NCI-H1048 (cell line): Measurements from ENCODE around the gene SYNJ2.
"Not testable (repeated sequence)": the region's sequence is repeated elsewhere in the genome, so short reads cannot be mapped to it uniquely, and the experiment has no call there.

Experiments used
- DNase-seq: peaks from one replicate; lab custom pipeline; 2025; lab: John Stamatoyannopoulos, UW

SYNJ2 gene

DNA sequence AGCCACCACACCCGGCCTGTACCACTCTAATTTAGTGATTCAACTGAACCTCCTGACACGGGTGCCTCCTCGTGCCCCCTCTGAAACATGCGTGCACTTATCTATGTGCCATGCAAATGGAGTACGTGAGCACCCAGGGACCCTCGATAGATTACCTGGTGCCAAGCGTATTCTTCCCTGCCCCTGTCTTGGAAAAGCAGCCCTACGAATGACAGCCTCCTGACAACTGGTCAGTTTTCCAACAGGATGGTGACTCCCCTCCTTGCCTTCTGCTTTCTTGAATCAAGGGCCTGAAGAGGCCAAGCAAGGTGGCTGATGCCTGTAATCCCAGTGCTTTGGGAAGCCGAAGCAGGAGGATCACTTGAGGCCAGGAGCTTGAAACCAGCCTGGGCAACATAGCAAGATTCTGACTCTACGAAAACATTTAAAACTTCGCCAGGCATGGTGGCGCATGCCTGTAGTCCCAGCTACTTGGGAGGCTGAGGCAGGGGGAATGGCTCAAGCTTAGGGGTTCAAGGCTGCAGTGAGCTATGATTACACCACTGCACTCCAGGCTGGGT is 25.4 kb upstream of the SYNJ2 start:
- no peak for DNase-seq

DNA sequence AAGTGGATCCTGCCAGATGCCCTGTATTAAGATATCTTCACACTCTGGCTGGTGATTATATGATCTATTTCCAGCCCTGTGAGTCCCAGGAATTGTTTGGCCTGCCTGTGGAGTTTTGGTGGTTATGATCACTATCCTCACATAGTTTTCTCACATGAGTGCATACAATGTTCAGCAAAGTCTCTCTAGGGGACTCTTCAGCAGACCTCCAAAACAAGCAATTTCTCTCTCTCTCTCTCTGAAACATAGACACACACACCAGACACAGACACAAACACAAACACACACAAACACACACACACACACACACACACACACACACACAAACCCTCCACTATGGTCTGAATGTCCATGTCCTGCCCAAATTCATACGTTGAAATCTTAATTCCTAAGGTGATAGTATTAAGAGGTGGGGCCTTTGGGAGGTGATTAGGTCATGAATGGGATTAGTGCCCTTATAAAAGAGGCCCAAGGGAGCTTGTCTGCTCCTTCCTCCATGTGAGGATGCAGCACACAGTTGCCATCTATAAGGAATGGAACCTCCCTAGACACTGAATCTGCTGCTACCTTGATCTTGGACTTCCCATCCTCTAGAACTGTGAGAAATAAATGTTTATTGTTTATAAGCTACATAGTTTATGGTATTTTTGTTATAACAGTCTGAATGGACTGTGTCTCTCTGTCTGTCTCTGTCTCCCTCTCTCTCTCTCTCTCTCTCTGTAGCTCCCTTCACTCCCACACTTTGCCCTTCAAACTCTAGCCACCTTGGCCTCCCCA is 22.0 kb upstream of the SYNJ2 start:
- no peak for DNase-seq

DNA sequence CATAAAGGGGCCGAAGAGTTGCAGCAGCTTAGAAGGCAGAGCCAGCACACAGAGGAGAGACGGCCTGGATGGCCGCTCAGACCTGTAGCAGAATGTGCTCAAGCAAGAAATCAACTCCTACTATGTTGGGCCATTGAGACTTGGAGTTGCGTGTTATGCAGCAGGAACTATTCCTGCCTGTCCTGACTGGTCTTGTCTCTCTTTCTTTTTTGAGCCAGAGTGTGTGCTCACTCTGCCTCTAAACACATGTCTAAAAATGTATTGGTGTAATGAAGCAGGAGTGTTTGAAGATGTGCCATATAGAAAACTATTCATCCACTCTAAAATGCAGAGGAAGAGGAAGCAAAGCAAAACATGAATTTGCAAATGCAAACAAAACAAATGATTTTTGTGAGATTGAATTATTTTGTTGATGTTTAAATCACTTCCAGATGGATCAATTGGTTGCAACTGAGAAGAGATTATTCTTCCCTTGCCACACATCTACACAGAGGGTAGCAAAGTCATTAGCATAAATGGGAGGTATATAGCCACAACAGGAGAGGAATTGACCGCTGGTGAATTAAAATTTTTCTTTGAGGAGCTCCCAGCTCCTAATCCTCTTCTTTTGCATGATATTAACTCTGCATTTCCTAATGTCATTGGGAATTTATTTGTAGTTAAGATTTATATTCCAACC is 20.4 kb upstream of the SYNJ2 start:
- no peak for DNase-seq

- DNase-seq: no peak
Measured at GRCh38 chr6:157961832-157962575, 19.7 kb upstream of the SYNJ2 start.

- no peak for DNase-seq
Measured at GRCh38 chr6:157962601-157963302, 18.9 kb upstream of the SYNJ2 start.

DNA sequence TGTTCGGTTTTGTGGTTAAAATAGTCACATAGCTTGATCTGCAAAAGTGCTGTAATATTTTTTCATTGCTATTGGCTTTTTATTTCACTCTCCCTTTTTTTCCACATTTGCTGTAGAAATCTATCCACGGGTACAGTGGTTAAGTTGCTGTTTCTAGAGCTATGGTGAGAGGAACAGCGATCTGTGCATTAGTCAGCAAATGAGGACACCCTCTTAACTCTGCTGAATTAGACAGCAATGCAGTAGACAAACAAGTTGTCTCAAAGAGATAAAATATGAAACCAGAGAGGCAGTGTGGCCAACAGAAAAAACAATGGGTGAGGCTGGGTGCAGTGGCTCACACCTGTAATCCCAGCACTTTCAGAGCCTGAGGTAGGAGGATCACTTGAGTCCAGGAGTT is 17.6 kb upstream of the SYNJ2 start:
- DNase-seq: no peak

- DNase-seq: no peak
Measured at GRCh38 chr6:157965387-157965786, 16.3 kb upstream of the SYNJ2 start.

DNA sequence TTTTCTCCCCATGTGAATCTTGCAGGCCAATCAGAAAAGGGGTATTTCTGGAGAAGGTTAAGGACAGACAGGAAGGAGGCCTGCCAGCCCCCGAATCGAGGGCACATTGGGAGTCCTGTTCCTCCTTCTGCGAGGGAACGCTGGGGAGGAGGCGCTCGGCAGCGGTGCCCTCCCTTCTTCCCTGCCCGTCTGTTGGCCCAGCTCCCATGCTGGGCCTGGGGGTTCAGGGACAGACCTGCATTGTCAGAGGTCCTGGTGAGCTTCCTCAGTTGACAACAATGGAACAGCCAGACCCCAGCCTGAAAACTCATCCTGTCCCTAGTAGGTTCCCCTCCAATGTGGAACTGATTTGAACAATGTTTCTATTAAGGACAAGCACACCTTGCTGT is 15.1 kb upstream of the SYNJ2 start:
- DNase-seq: no peak

- no peak for DNase-seq
Measured at GRCh38 chr6:157967020-157967419, 14.6 kb upstream of the SYNJ2 start.

GRCh38 chr6:157967486-157967885 is 14.2 kb upstream of the SYNJ2 start:
- no peak for DNase-seq

GRCh38 chr6:157972177-157972576 is 9.5 kb upstream of the SYNJ2 start:
- not testable (repeated sequence) for DNase-seq

GRCh38 chr6:157974341-157974894 is 7.2 kb upstream of the SYNJ2 start:
- DNase-seq: no peak

GRCh38 chr6:157974967-157975366 is 6.7 kb upstream of the SYNJ2 start:
- no peak for DNase-seq

- no peak for DNase-seq
Measured at GRCh38 chr6:157975456-157975855, 6.2 kb upstream of the SYNJ2 start.

DNA sequence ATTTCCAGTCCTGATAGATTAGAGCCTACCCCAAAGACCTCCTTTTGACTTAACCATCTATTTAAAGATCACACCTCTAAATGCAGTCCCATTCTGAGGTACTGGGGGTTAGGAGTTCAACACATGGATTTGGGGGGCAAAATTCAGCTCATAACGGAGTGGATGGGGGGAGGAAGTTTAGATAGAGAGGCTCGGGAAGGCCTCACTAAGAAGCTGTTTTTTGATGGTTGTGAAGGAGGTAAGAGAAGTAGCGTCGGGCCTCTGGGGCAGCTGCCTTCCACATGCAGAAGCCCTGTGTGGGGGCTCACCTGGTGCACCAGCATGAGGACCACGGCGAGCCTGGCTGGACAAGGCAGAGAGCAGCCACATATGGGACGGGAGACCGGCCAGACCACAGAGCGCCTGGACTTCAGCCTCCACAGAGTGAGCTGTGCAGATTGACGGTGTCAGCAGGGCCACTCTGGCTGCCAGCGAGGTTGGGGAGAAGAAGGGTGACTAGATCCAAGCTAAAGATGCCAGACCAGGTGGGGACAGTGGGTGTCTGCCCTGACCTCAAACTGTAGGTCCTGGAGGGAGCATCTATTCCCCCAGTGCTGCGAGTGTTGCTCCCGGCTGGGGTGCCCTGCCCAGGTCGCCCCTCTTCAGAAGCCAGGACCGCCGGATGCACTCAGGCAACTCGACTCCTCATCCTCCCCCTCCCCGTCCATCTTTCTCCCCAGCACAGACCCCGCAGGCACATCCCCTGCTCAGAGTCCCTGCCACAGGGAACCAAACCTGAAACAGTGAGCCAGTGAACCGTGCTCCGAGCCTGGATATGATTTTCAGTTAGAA is 5.1 kb upstream of the SYNJ2 start:
- no peak for DNase-seq

GRCh38 chr6:157977176-157977804 is 4.4 kb upstream of the SYNJ2 start:
- no peak for DNase-seq

DNA sequence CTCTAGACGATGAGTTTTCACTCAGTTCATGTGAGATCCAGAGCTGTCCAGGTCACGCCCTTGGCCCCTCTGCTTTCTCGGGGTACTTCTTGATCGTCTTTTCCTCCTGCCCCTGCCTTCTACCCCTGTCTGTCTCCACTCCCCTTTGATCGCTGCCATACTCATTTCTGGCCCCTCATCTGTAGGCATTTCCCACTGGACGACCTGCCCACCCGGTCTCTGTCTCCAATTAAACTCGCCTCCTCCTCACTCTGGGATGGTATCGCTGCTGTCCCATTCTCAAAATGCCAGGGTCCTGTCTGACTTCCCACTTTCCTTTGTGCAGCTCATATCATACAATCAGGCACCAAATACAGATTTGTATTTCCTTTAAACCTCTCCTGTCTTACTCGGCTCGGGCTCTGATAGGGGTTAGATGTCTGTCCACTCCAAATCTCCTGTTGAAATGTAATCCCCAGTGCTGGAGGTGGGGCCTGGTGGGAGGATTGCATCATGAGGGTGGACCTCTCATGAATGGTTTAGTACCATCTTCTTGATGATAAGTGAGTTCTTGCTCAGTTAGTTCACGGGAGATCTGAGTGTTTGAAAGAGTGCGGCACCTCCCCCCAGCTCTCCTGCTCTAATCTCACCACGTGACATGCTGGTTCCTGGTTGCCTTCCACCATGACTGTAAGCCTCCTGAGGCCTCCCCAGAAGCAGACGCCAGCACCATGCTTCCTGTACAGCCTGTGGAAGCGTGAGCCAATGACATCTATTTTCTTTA is 3.5 kb upstream of the SYNJ2 start:
- no peak for DNase-seq

GRCh38 chr6:157980288-157981131 is 1.2 kb upstream of the SYNJ2 start:
- DNase-seq: no peak

DNA sequence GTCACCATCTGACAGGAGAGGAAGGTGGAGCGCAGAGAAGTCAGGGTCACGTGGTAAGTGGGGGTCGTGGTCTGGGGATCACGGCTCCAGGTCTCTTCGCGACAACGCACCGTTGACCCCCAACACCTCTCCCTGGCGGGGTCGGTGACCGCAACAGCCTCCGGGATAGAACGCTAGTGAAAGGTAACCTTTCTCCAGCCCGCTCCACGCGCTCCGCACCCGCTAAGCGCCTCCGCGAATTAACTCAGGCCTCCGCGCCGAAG is 600 bp upstream of the SYNJ2 start:
- no peak for DNase-seq
